Endometrial microvascular endothelial cells (primary cell): Measurements from ENCODE around the gene AP3S1. TPM values are rescaled to one million over a fixed set of nuclear protein-coding genes. Genes with fewer than 3 reads are reported as not detected.
"Not testable (repeated sequence)": the region's sequence is repeated elsewhere in the genome, so short reads cannot be mapped to it uniquely, and the experiment has no call there.

Experiments
- in situ Hi-C: cut with HindIII; loops from 2 replicates; pipeline ENCODE4 v1.10.0; 2017; ENCODE audit warnings: low sequenced_read_pairs, low pct_unique_long_range_greater_than_20kb; ENCODE audit errors: inconsistent ontology term
- total RNA-seq: library from RNA; depleted of rRNA; stranded (reverse); fragments of >200 nt; gene quantifications from one replicate; pipeline ENCODE4 v1.2.3, GENCODE V29; 2015; ENCODE audit errors: inconsistent ontology term

Gene AP3S1
- total RNA-seq, 1 donor from 2014 or later, result 47.9 TPM

DNA sequence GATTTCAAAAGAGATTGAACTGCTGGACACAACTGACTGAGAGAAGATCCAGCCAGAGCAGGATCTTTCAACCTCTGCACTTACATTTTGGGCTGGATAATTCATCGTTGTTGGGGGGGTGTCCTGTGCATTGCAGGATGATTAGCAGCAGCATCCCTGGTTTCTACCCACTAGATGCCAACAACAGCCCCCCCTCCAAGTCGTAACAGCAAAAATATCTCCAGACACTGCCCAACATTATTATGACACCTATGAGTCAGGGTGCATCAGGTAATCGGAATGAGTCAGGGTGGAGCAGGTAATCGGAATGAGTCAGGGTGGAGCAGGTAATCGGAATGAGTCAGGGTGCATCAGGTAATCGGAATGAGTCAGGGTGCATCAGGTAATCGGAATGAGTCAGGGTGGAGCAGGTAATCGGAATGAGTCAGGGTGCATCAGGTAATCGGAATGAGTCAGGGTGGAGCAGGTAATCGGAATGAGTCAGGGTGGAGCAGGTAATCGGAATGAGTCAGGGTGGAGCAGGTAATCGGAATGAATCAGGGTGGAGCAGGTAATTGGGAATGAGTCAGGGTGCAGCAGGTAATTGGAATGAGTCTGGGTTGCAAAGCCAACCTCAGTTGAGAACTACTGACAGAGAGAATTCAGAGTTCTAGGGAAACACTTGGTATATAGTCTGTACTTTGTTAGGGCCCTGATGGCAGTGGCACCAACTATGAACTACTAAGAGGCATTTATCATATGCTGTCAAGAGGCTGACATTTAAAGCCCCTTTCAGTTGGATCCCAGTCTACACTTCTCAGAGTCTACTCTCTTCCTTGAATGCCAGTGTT lies 87.1 kb downstream of the AP3S1 start:
- in situ Hi-C loops, result not testable (repeated sequence)

DNA sequence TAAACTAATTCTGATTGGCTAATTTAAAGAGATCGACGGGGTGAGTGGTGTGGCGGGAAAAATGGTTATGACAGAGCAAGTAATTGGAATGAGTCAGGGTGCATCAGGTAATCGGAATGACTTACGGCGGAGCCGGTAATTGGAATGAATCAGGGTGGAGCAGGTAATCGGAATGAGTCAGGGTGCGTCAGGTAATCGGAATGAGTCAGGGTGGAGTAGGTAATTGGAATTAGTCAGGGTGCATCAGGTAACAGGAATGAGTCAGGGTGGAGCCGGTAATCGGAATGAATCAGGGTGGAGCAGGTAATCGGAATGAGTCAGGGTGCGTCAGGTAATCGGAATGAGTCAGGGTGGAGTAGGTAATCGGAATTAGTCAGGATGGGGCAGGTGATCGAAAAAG lies 88.4 kb downstream of the AP3S1 start:
- in situ Hi-C loops, result not testable (repeated sequence)

DNA sequence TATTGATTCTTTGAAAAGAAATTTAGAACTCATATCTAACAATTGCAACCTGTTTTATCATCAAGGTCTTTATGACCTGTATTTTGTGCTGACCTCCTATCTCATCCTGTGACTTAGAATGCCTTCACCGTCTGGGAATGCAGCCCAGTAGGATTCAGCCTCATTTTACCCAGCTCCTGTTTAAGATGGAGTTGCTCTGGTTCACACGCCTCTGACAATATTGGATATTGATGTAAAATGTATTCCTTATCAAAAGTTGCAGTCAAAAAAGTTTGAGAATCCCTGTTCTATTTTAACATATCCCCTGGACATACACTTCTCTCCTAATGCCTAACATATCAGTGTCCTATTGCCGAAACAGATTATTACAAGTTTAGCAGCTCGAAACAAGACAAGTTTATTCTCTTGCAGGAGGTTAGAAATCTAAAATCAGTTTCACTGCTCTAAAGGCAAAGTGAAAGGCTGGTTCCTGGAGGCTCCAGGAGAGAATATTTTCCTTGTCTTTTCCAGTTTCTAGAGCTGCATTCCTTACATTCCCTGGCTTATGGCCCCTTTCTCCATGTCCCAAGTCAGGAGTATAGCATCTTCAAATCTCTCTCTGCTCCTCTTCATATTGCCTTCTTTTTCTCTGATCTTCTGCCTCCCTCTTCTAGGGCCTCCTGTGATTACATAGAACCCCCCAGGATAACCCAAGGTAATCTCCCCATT lies 89.0 kb downstream of the AP3S1 start:
- in situ Hi-C loops, result no loop called here

DNA sequence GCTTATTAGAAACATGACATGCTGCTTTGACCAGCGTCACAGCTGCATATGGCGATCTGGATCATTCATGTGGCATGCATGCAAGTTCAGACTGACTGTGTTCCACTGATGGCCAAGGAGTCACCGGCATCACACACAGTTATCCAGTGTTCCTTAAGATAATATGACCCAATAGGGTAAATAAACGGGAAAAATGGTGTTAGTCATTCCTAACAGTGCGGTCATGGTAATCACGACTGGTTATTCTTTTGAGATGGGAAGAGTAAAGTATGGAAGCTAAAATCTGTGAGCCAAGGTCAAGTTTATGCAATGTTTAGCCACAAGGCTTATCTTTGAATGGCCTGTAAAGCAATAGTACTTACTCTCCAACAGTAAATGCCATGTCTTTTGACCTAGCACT lies 91.3 kb downstream of the AP3S1 start:
- in situ Hi-C loops, result no loop called here

DNA sequence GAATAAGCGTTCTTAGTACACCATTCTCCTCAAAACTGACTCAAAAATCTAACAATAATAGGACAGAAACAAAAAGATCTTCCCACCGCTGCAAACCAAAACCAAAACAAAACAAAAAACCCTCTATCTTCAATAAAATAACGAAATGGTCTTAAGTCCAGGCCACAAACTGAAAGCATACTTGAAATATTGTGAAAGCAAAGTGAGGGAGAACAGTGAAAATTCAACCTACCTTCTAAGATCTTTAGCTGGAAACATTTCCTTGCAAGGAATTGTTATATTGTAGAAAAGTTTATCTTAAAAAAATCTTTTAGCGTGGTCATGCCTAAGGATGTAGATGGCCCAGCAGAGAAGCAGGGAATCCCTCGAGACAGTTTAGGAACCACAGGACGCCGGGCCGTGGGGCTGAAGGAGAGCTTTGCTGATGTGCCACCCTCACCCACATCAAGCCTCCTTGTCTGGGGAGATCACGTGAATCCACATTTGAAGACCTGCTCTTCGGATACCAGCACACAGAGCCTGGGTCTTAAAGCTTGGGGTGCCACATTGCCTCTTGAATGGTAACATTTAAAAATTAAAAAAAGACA lies 92.7 kb downstream of the AP3S1 start:
- in situ Hi-C loops, result no loop called here

DNA sequence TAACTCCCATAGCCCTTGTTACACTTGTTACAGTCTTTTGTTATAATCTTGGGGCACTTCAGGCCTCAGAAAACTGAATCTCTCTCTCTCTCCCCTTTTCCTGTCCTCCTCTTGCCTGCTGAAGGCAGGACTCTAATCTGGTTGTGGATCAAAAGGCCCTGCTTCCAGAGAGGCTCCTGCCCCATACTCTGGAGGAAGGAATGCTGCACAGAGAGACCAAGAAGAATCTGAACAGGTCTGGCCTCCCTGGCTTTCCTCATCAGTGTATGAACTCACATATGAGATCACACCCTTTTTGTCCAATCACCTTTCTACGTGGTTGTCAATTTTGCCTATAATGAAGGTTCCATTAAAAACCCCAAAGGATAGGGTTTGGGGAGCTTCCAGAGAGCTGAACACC lies 94.3 kb downstream of the AP3S1 start:
- in situ Hi-C loops, result no loop called here

DNA sequence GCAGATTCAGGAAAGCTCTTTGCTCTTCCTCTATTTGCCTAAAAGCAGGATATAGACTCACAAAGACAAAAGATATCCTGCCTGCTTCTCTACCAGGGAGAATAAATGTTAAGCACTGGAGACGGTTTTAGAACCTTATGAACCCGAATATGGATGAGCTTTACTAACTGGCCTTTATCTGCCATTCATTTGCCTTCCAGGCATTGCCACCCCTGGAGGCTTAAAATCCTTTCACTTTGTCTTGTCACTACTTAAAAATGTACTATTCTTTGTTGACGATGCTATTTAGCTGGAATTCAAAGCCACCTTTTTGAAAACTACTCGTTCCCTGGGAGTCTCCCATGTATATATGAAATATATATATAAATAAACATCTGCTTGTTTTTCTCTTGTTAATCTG lies 97.3 kb downstream of the AP3S1 start:
- in situ Hi-C loops, result no loop called here

DNA sequence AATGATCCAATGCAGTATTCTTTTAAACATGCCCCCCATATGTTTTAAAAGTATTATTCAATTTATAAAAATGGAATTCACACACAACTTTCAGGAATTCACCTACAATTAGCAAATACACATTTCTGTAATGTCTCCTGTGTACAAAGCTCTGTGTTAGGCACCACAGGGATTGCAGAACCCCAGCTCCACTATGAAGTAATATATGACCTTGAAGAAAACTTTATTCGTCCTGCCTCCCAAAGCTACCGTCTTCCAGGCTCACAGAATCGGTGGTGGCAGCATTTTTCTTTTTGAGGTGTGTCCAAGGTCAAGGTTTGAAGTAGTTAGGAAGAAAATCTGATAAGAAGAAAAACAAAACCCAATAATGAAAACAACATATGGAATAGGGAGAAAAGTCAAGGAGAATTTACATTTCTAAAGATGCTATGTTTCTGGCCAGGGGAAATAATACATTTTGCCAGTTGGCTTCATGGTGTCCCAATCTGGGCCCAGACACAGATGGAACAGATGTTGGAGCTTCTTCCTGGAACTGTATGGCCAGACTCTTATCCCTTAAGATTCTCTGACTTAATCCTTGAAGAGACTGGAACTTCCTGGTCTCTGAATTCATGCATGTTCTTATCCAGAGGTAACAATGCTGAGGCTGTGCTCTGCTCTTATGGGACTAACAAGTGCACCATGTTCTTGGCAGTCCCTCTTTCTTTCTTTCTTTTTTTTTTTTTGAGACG lies 98.5 kb downstream of the AP3S1 start:
- in situ Hi-C loops, result no loop called here

DNA sequence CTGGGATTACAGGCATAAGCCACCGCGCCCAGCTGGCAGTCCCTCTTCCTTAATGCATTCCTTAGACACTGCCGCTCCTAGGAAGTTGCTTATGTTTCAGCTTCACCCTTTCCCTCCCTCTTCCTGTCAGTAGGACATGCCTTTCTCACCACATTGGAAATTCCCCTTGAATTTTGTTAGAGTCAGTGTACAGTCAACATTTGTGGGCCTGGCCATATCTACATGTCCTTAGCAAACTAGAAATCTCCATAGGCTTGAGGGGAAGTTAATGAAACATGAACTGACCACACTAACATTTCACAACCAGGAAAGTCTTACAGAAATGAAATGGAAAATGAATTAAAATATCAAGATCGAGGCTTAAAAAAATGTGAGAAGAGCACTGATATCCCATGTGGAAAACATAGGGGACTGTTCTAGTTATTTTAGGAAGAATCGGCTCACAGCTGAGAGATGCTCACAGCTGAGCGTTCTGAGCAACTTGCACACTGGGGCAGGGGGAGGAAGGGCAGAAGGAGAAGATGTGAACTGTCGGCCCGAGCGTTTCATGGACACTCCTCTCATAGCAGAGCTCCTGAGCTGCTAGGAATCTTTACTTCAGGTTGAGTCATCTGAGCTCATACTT lies 99.4 kb downstream of the AP3S1 start:
- in situ Hi-C loops, result no loop called here

DNA sequence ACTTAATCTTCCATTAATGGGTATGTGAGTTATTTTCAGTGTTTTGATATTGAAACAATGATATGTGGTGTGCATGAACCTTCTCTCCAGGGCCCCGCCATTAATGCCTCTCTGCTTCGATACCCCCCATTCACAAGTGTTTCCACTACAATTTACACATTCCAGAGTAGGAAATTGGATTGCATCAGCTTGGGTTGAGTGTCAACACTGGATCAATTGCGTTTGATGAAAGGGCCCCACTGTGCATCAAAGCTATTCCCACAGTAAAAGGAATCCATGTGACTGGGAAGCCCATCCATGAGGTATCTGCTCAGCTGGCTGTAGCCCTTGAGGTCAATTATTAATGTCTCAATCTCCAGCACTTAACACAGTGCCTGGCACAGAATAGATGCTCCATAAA lies 102.8 kb downstream of the AP3S1 start:
- in situ Hi-C loops, result no loop called here

DNA sequence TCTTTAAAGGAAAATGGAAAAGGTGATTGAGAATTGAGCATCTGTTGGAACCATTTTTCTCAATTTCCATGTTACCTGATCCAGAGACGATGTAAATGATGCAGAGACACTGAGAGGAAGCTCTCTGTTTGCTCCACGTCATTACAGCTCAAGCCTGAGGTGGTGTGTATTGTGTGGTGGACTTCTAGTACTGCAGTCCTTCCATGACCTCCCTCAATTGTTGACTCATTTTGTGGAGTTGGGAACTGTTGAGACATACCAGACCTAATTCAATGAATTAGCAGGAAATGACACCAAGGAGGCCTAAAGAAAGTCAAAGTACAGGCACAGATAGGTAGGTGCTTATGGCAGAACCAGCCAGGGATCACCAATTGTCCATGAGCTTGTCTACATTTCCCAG lies 104.9 kb downstream of the AP3S1 start:
- in situ Hi-C loops, result no loop called here

DNA sequence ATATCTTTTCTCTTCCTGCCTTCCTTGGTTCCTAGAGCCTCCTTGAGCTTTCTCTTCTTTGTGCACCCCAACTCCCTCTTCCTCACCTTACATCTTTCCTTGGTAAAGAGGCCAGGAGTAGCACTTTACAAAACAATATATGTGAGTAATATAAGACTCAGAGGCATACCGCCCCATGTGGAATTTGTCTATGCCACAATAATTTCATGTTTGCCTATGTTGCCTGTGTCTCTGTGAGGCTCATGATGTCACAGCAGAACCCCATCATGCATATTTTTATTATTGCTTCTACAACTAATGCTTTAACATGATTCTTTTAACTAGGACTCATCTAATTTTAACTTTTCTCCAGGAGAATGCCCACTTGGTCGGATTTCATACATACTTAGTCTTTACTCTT lies 105.5 kb downstream of the AP3S1 start:
- in situ Hi-C loops, result no loop called here

DNA sequence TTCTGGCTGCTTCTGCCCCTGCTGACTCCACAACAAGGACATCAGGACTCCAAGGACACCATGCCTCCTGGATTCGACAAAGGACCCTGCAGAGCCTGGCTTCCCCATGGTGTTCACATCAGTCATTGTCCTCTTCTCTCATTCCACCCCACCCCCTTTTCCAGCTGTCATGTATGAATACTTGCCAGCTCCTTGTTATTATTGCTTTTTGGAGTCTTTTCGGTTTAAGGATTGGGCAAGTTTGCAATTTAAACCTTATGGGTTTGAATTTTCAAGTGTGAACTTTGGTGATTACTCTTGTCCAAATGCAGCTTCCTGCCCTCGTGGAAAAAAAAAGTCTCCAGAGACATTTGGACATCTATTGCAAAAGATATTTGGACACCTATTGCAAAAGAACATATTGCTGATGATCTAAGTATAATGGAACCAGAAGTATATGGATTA lies 106.4 kb downstream of the AP3S1 start:
- in situ Hi-C loops, result no loop called here

DNA sequence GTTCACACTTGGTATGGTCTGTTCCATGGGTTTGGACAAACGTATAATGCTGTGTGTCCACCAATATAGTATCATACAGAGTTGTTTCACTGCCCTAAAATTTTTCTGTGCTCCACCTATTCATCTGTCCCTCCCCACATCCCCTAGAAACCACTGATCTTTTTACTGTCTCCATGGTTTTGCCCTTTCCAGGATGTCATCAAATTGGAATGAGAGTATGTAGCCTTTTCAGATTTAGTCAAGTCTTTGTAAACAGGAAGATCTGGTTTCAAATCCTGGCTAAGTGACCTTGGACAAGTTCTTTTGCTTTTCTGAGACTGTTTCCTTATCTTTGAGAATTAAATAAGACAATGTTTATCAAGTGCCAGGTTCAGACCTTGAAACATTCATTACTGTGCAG lies 107.4 kb downstream of the AP3S1 start:
- in situ Hi-C loops, result no loop called here

DNA sequence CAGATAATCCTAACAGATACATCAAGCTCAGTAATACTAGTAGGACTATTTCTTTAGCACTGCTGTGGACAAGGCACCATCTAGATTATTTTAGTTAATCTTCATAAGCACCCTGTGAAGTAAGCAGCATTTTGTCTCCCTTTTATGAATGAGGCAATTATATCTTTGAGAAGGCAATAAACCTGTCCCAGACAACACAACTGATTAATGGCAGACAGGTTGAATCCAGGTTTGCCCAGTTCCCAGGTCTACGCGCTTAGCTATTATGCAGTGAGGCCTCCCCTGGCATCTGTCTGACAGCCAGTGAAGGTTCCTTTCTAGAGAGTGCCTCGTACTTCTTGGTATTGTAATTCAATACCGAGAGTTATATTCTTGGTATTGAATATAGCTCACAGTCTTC lies 110.9 kb downstream of the AP3S1 start:
- in situ Hi-C loops, result no loop called here

DNA sequence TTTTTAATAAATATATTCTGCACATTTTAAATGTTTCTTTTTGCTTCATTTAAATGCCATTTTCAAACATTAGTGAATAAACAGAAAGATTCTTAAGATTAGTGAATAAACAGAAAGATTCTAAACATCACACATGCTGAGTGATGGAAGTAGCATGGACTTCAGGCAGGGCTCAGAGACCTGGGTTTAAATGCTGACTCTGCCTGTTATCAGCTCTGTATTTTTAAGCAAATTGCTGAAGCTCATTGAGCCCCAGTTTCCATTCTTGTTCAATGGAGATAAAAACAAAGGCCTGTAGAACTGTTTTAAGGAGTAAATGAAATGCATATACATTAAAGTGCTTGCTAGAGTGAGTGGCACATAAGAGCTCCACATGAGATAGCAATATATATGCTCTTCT lies 112.4 kb downstream of the AP3S1 start:
- in situ Hi-C loops, result no loop called here

DNA sequence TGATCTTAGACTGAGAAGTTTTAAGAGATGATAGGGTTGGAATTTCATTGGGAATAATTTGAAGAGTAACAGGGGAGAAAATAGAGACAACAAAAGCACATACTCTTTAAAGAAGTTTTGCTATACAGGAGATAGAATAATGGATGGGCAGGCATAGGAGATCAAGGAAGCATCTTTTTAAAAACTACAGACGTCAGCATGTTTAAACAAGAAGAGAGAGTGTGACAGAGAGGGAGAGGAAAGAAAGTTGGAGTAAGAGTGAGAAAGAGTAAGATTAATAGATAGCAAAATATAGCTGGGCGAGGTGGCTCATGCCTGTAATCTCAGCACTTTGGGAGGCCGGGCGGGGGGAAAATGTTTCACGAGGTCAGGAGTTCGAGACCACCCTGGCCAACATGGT lies 115.2 kb downstream of the AP3S1 start:
- in situ Hi-C loops, result no loop called here

DNA sequence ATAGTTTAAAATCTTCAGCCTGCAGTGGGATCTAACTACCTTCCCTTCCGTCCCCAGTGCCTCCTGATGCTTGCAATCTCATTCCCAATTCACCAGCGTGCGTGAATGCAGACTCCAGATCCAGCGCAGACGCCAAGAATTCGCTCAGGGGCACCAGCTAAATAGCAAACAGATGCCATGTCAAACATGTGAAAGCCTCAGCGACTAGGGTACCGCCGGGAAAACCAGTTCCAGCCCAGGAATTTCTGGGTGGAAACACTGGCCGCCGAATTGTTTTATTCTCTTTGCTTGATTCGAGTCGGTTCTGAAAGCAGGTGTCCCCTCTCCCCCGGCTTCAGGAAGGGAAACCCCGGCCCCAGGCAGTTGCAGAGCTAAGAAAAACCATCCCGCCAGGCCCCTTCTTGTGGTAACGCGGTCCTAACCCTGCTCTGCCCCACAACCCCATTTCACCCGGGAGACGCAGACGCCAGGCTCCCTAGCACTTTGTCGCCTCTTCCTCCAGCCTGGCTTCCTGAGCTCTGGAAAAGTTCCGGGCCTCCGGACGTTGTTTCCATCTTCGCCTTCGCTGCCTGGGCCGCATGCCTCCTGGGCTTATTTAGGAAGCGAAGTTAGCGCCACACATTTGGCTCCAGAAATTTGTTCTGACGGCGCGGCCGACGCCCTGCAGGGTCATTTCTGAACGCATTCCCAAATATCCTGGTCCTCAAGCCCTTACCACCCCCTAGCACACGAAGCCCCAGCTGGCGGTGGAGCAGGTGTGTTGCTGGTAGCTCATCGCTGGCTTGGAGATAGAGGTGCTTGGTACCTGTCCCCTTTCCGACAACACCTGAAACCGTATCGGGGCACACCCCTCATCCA lies 119.9 kb downstream of the AP3S1 start:
- in situ Hi-C loops, result no loop called here
